ENCODE measurements around the gene SULT4A1. TPM values are rescaled to one million over a fixed set of nuclear protein-coding genes. Genes with fewer than 3 reads are reported as not detected.

The SULT4A1 gene
- total RNA-seq, 2 donors from 2014 or later = 0.26 TPM; not detected in 1

GRCh38 chr22:43833286-43834240 lies 28.8 kb downstream of the SULT4A1 start:
- H3K27me3 ChIP-seq = no peaks in the 10 kb centered on the region
- 71 to 72% methylated on average over 19 to 33 of the region's 36 CpGs for WGBS, 2 donors
- no peak for ATAC-seq
- TF ChIP-seq POLR2A (IDR thresholded peaks at IDR 0.05) (no peak), CTCF (IDR thresholded peaks at IDR 0.05) (no peak)
- no peak overlapping the region for H3K27ac ChIP-seq
- intact Hi-C loops (cut with DNase I) = no loop called here
- no peaks in the 10 kb centered on the region for H3K9me3 ChIP-seq
- H3K4me3 ChIP-seq = no peak overlapping the region
- H3K4me1 ChIP-seq = no peaks in the 10 kb centered on the region
- H3K36me3 ChIP-seq (replicated peaks in 1 of 2; ENCODE audit: insufficient read depth in 1 of 2, low read depth in 2 of 2) = no peaks in the 10 kb centered on the region
- DNase-seq = no peak

GRCh38 chr22:43832393-43833265 lies 29.7 kb downstream of the SULT4A1 start:
- no peaks in the 10 kb centered on the region for H3K36me3 ChIP-seq (replicated peaks in 1 of 2; ENCODE audit: insufficient read depth in 1 of 2, low read depth in 2 of 2)
- no peaks in the 10 kb centered on the region for H3K9me3 ChIP-seq
- no peak for TF ChIP-seq POLR2A (IDR thresholded peaks at IDR 0.05)
- no peak for TF ChIP-seq CTCF (IDR thresholded peaks at IDR 0.05)
- no peak overlapping the region for H3K4me3 ChIP-seq
- H3K27ac ChIP-seq = no peak overlapping the region
- intact Hi-C loops (cut with DNase I) = no loop called here
- H3K4me1 ChIP-seq = no peaks in the 10 kb centered on the region
- WGBS, 2 donors = 72 to 75% methylated on average over 14 of the region's 18 CpGs
- ATAC-seq (no peak), DNase-seq (no peak)
- no peaks in the 10 kb centered on the region for H3K27me3 ChIP-seq

GRCh38 chr22:43831561-43832392 lies 30.5 kb downstream of the SULT4A1 start:
- WGBS, 2 donors = 81 to 88% methylated on average over 22 to 33 of the region's 33 CpGs
- no peaks in the 10 kb centered on the region for H3K36me3 ChIP-seq (replicated peaks in 1 of 2; ENCODE audit: insufficient read depth in 1 of 2, low read depth in 2 of 2)
- intact Hi-C loops (cut with DNase I) = no loop called here
- no peaks in the 10 kb centered on the region for H3K9me3 ChIP-seq
- no peaks in the 10 kb centered on the region for H3K27me3 ChIP-seq
- H3K4me1 ChIP-seq = no peaks in the 10 kb centered on the region
- H3K4me3 ChIP-seq = no peak overlapping the region
- no peak for ATAC-seq
- TF ChIP-seq POLR2A (IDR thresholded peaks at IDR 0.05) (no peak), CTCF (IDR thresholded peaks at IDR 0.05) (no peak)
- no peak for DNase-seq
- no peak overlapping the region for H3K27ac ChIP-seq

GRCh38 chr22:43830931-43831560 lies 31.3 kb downstream of the SULT4A1 start:
- Histone ChIP-seq H3K36me3 (replicated peaks in 1 of 2; ENCODE audit: insufficient read depth in 1 of 2, low read depth in 2 of 2) (no peaks in the 10 kb centered on the region), H3K27ac (no peak overlapping the region), H3K27me3 (no peaks in the 10 kb centered on the region), H3K9me3 (no peaks in the 10 kb centered on the region), H3K4me3 (no peak overlapping the region), H3K4me1 (no peaks in the 10 kb centered on the region)
- ATAC-seq (no peak), DNase-seq (no peak)
- TF ChIP-seq POLR2A (IDR thresholded peaks at IDR 0.05) (no peak), CTCF (IDR thresholded peaks at IDR 0.05) (no peak)
- WGBS, 2 donors = 46 to 48% methylated on average over 12 of the region's 12 CpGs
- intact Hi-C loops (cut with DNase I) = no loop called here

Measured in body of pancreas (tissue), 4 donors.